GM18507 (cell line): Measurements from ENCODE around the gene F13A1.

ENCODE experiments used
- DNase-seq: peaks from one replicate; pipeline ENCODE4 v3.0.0; 2011; ENCODE audit warnings: low read depth; ENCODE audit not compliant: insufficient read length; ENCODE audit errors: extremely low spot score
- FAIRE-seq: peaks from 2 replicates; lab custom pipeline; 2011; peaks lifted over from hg19 to GRCh38; lab: Jason Lieb, UNC

Gene F13A1

GRCh38 chr6:6319952-6320811 lies at the start of gene F13A1:
TSS of gene F13A1 (minus strand) at chr6:6320662. CDS start at chr6:6318664, 1,998 bp downstream.
- FAIRE-seq (no peak), DNase-seq (no peak)

- no peak for DNase-seq
- FAIRE-seq, result no peak
Observed at GRCh38 chr6:6368684-6369052, 48.2 kb upstream of the F13A1 start.

GRCh38 chr6:6368040-6368683 lies 47.7 kb upstream of the F13A1 start:
- FAIRE-seq, result no peak
- DNase-seq, result no peak

GRCh38 chr6:6366803-6367202 lies 46.3 kb upstream of the F13A1 start:
- DNase-seq (no peak), FAIRE-seq (no peak)

- DNase-seq (no peak), FAIRE-seq (no peak)
Observed at GRCh38 chr6:6365242-6365641, 44.8 kb upstream of the F13A1 start.

GRCh38 chr6:6362056-6362840 lies 41.8 kb upstream of the F13A1 start:
- DNase-seq (no peak), FAIRE-seq (no peak)

GRCh38 chr6:6357530-6357929 lies 37.1 kb upstream of the F13A1 start:
- DNase-seq (no peak), FAIRE-seq (no peak)

GRCh38 chr6:6357032-6357431 lies 36.6 kb upstream of the F13A1 start:
- DNase-seq (no peak), FAIRE-seq (no peak)

- DNase-seq (no peak), FAIRE-seq (peak; percentile 42)
Observed at GRCh38 chr6:6352772-6353171, 32.3 kb upstream of the F13A1 start.

- DNase-seq (no peak), FAIRE-seq (no peak)
Observed at GRCh38 chr6:6351511-6352025, 31.1 kb upstream of the F13A1 start.

GRCh38 chr6:6350696-6351095 lies 30.2 kb upstream of the F13A1 start:
- DNase-seq, result no peak
- no peak for FAIRE-seq

- no peak for DNase-seq
- FAIRE-seq, result no peak
Observed at GRCh38 chr6:6348256-6348655, 27.8 kb upstream of the F13A1 start.

GRCh38 chr6:6346427-6347023 lies 26.1 kb upstream of the F13A1 start:
- FAIRE-seq, result no peak
- DNase-seq, result no peak

- FAIRE-seq, result no peak
Observed at GRCh38 chr6:6333501-6333900, 13.0 kb upstream of the F13A1 start.

GRCh38 chr6:6332811-6333244 lies 12.4 kb upstream of the F13A1 start:
- FAIRE-seq, result no peak
- DNase-seq, result no peak

More at GRCh38 chr6:6333501-6333900, 13.0 kb upstream of the F13A1 start:
- DNase-seq, result no peak

GRCh38 chr6:6331946-6332601 lies 11.6 kb upstream of the F13A1 start:
- FAIRE-seq, result peak; percentile 85
- DNase-seq, result peak; percentile 9

GRCh38 chr6:6331393-6331792 lies 10.9 kb upstream of the F13A1 start:
- DNase-seq (peak; percentile 39), FAIRE-seq (peak; percentile 95)

GRCh38 chr6:6330407-6330806 lies 9.9 kb upstream of the F13A1 start:
- FAIRE-seq, result peak; percentile 71
- no peak for DNase-seq

GRCh38 chr6:6328451-6328850 lies 8.0 kb upstream of the F13A1 start:
- DNase-seq (no peak), FAIRE-seq (no peak)
